MG63 (cell line): ENCODE measurements around the gene KIAA1755. TPM values are rescaled to one million over a fixed set of nuclear protein-coding genes. Genes with fewer than 3 reads are reported as not detected.

ENCODE experiments used
- DNase-seq: peaks from one replicate; pipeline ENCODE4 v3.0.0-alpha.2; 2020
- H3K27me3 ChIP-seq: fragments of 250-450 bp; sonication (Bioruptor Pico); 2 replicates; pipeline ENCODE4 v1.5.1; 2020; ENCODE audit warnings: mild to moderate bottlenecking, moderate library complexity
- H3K36me3 ChIP-seq: fragments of 250-450 bp; sonication (Bioruptor Pico); 2 replicates; pipeline ENCODE4 v1.5.1; 2020; ENCODE audit warnings: mild to moderate bottlenecking, moderate library complexity
- H3K4me3 ChIP-seq: fragments of 250-450 bp; sonication (Bioruptor Pico); 2 replicates; pipeline ENCODE4 v1.5.1; 2020; ENCODE audit warnings: mild to moderate bottlenecking, moderate library complexity
- H3K9me3 ChIP-seq: fragments of 250-450 bp; sonication (Bioruptor Pico); 2 replicates; pipeline ENCODE4 v1.5.1; 2020; ENCODE audit warnings: mild to moderate bottlenecking, moderate library complexity
- total RNA-seq: library from RNA; depleted of rRNA; stranded (reverse); fragments of >200 nt; shearing (Covaris generic); gene quantifications from 2 replicates; pipeline ENCODE4 v1.2.3, GENCODE V29; 2014; ENCODE audit warnings: low replicate concordance

The KIAA1755 gene
- total RNA-seq, 1 experiment from 2014 or later, result 1.5 TPM

DNA sequence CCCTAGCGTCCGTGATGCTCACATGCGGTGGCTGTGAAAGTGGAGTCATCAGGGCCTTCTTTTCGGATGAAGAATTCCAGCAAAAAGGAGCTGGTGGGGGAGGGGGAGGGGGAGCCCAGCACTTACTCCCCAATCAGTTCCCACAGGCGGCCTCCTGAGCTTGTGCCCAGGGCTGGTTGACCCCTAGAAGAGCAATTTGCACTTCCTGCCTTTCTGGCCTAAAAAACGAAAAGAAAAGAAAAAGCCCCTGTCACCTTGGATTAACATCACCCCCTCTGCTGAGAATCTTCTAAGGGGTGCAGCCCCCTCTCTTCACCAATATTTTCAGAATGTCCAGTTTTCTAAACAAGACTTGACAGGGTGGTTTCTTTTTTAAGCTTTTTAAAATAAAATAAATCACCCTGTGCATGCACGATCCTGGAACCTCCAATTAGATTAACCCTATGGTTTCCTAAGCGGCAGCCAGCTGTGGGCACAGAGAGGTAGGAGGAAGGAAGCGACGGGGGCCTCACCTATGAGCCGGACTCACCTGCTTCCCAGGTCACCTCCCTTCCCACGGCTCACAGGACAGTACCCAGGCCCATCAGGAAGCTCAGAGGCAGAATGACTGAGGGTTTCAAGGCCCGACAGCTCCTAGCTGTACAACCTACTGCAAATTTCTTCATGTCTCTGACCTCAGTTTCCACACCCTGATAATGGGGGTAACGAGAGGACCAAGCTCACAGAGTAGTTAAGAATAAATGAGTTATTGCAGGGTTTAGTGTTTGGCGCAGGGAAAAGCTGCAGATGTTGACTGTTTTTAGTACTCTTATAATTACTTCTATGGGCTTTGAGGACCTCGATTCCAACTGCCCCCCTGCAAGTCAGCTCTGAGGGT, 85.0 kb downstream of the KIAA1755 start:
- no peaks in the 10 kb centered on the region for H3K36me3 ChIP-seq
- no peaks in the 10 kb centered on the region for H3K9me3 ChIP-seq
- H3K4me3 ChIP-seq, result no peak overlapping the region
- DNase-seq, result no peak
- H3K27me3 ChIP-seq, result no peaks in the 10 kb centered on the region

DNA sequence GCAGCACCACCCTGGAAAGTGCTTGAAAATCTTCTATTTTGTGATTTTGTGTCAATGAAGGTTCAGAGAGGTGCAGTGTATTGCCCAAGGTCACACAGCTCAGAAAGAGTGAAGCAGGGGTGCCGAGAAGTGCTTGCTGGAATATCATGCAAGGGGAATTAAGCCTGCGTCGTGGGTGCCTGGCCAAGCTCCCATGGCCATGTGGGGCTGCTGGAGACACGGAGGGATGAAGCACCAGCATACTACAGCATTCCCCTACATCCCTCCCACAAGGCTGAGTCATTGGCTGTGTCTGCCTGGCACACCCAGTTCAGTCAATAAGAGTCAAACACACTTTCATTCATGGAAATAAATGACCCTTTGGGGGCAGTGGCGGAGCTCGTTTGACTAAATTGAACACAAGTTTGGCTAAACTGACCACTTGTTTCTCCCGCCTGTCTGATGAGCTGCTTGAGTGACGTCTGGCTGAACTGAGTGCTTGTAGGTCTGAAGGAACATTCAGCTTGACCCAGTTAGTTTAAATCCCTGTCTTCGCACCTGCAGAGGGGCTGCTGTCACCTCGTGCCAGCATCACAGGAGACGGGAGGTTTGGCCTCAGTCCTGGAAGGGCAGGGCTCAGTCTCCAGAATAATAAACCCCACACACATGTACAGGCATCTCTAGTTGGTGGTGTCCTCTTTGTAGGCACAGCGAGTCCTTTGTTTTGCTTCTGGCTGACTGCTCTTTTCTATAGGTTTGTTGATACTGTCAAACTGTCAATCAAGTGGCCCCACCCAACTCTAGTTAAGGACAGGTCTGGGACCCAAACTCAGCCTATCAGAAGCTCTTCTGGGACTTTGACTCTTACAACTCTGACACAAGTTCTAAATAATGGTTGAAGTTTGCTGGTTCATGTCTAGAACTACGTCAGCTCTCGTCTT, 87.0 kb downstream of the KIAA1755 start:
- Histone ChIP-seq H3K4me3 (no peak overlapping the region), H3K9me3 (no peaks in the 10 kb centered on the region), H3K27me3 (no peaks in the 10 kb centered on the region), H3K36me3 (no peaks in the 10 kb centered on the region)
- DNase-seq, result peak; percentile 98

DNA sequence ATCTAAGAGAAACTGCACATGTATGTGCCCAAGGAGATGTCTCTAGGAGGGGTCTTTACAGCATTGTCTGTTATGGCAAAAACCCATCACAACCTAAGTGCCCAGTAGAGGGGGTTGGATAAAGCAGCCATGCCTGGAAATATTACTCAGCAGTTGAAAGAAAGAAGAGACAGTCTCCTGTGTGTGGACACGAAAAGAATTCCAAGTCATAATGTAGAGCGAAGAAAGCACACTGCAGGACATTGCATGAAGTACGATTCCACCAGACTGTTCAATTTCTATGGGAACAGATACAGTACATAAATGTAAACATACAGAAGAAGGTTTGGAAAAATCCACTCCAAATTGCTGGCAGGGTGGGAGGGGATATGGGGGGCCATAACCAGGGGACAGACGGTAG, 88.1 kb downstream of the KIAA1755 start:
- no peaks in the 10 kb centered on the region for H3K9me3 ChIP-seq
- DNase-seq, result no peak
- H3K4me3 ChIP-seq, result no peak overlapping the region
- H3K27me3 ChIP-seq, result no peaks in the 10 kb centered on the region
- H3K36me3 ChIP-seq, result no peaks in the 10 kb centered on the region

DNA sequence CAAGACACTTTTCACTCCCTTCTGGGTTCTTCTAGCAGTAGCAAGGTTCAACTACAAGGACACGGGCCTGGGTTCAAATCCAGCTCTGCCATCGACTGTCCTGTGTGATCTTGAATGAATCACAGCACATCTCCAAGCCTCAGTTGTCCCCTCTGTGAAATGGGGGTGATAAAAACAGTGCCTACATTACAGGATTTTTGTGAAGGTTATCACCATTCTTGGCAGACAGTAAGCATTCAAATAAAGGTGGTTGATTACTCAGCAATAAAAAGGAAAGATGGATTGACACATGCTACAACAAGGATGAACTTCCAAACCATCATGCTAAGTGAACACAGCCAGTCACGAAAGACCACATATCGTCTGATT, 88.9 kb downstream of the KIAA1755 start:
- no peak for DNase-seq
- no peaks in the 10 kb centered on the region for H3K27me3 ChIP-seq
- no peaks in the 10 kb centered on the region for H3K36me3 ChIP-seq
- no peaks in the 10 kb centered on the region for H3K9me3 ChIP-seq
- no peak overlapping the region for H3K4me3 ChIP-seq

DNA sequence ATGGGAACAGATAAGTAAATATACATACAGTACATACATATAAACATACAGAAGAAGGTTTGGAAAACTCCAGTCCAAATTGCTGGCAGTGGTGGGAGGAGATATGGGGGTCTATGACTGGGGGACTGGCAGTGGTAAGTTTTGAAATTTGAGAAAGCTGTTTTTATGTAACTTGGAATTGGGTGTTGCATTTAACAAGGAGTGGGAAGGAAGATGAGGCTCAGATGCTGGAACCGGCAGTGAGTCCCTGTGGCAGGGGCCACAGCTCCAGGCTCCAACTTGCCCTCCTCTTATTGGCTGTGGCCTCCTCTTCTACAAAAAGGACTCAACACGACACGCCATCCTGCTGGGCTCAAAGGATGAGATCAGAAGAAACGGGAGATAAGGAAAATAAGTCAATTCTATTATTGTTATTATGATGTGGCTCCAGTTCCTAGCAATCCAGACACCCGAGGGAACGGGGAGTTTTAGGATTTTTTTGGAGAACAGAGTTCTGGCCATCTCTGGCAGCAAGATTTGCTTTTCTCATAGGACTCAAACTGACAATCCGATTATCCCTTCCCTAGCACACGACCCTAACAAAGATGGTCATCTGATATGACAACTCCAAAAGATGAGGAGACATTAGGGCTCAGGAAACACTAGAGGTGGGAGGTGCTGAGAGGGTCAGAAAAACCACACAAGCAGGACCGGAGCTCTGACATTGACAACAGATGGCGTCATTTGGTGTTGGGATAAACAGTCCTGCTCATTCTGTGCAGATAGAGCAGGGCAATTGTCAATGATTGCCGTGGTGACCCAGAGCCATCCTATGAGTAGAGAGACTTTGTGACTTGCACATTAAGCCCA, 89.5 kb downstream of the KIAA1755 start:
- peak; percentile 55 for DNase-seq
- no peaks in the 10 kb centered on the region for H3K36me3 ChIP-seq
- H3K27me3 ChIP-seq, result no peaks in the 10 kb centered on the region
- H3K9me3 ChIP-seq, result no peaks in the 10 kb centered on the region
- no peak overlapping the region for H3K4me3 ChIP-seq

DNA sequence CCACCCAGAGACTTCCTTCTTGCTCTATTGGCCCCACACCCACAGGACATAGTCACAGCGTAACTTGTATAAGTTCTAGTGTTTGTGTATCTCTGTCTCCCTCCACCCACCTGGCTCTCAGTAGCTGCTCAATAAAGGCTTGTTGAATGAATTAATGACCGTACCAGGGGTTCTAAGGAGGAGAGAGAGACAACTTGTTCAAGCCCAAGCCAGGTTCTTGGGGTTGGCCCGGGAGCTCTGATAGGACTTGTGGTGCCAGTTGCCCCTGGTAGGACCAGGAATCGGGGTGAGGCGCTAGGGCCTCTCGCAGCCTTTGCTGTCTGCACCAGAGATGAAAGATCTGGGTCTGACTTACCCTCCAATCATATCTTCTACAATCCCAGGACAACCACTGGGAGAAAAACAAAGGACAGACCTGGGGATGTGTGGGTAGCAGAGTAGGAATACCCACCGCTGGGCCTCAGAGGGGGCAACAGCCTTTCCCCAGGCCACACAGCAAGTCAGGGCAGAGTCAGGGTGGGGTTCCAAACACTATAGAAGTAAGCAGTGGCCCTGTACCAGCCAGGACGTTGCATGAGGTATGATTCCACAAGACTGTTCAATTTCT, 90.2 kb downstream of the KIAA1755 start:
- Histone ChIP-seq H3K27me3 (no peaks in the 10 kb centered on the region), H3K9me3 (no peaks in the 10 kb centered on the region), H3K4me3 (no peak overlapping the region), H3K36me3 (no peaks in the 10 kb centered on the region)
- no peak for DNase-seq

DNA sequence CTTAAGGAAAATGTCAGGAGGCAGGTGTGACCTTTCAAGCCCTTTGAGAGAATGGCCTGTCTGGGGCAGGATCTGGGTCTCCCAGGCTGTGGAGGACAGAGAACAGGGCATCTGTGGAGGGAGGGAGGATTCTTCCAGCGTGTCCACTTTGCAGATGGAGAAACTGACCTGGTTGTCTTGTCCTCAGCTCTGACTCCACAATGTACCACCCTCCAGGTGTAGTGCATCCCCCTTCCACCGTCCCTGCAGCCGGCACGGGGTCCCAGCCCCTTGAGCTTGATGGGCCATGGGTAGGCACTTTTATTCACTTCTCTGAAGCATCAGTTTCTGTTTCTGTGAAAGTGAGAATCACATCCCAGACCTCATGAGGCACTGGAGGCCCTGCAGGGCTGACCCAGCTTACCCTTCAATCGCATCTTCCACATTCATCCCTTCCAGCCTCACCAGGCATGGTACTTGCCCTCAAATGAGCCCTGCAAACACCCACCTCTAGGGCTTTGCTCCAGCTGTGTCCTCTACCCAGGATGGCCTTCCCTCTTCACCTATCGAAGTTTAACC, 90.8 kb downstream of the KIAA1755 start:
- H3K27me3 ChIP-seq, result no peaks in the 10 kb centered on the region

DNA sequence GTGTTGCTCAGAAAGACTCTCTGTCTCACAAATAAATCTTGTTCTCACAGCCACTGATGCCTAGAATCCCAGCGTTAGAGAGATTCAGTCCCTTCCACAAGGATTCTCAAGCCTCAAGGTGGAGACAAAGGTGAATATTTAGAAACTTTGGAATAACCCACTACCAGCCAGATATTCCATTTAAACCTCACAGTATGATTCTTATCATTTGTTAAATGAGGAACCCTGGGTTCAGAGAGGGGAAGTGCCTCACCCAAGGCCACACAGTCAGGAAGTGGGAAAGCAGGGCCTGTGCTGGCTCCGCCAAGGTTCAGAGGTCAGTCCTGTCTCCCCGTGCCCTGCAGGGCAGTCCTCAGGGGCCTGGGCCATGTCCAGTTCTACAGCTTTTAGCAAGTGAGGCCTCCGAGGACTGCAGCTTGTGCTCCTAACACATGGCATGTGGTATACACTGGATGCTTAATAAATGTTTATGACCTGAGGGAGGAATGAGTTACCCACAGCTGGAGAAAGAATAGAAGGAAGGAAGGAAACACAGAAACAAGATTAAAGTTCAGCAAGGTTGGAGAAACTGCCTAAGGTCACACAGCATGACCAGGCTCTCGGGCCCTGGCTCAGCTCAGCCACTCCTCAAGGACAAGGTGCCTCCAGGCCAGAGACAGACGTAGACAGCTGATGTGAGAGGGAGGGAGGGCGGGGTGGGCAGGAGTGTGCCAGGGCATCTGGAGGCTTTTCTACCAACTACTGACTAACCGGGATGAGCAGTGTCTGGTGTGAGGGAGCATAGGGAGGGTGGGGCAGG, 91.5 kb downstream of the KIAA1755 start:
- H3K4me3 ChIP-seq, result no peak overlapping the region
- DNase-seq, result peak; percentile 53

More for the DNA sequence above, 90.8 kb downstream of the KIAA1755 start:
- H3K9me3 ChIP-seq, result no peaks in the 10 kb centered on the region
- H3K4me3 ChIP-seq, result no peak overlapping the region
- no peaks in the 10 kb centered on the region for H3K36me3 ChIP-seq
- no peak for DNase-seq

DNA sequence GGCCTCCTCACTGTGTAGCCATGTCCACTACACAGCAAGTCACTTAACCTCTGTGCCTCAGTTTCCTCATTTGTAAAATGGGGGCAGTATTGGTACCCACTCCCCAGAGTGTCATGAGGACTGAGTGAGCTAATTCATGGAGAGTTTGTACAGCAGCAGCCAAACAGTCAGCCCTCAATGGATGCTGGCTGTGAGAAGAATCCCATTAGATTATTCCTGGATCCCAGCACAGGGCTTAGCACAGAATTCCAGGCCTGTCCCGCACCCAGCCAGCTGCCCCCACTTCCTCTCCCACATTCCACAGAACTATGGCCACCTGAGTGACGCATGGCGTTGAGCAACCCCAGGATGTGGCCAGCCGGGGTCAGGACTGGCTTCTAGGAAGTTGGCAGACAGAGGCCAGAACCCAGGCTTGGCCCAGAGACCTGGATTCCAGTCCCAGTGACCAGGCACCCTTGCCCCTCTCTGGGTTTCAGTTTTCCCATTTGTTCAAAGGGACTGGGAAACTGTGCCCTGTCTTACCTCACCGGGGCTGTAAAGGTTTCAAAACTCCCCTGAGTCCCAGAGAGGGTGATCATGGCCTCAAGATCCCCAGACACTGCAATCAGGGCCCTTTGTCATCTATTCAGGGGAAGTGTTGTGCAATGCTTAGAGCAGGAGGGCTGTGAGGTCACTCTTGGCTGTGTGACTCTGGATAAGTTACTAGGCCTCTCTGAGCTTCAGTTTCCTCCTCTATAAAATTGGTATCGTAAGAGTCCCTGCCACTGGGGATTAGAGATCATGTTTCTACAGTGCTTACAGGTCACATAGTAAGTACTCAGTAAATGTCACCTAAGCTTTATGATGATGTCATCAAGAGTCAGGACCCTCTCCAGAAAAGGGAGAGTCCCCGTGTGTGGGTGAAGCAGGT, 92.4 kb downstream of the KIAA1755 start:
- Histone ChIP-seq H3K27me3 (no peaks in the 10 kb centered on the region), H3K4me3 (no peak overlapping the region), H3K9me3 (no peaks in the 10 kb centered on the region), H3K36me3 (peaks cover 3% of the 10 kb centered on the region)
- DNase-seq, result peak; percentile 99

More for the DNA sequence above, 91.5 kb downstream of the KIAA1755 start:
- Histone ChIP-seq H3K36me3 (no peaks in the 10 kb centered on the region; the same call in 1 of the 2 replicates), H3K9me3 (no peaks in the 10 kb centered on the region), H3K27me3 (no peaks in the 10 kb centered on the region)

DNA sequence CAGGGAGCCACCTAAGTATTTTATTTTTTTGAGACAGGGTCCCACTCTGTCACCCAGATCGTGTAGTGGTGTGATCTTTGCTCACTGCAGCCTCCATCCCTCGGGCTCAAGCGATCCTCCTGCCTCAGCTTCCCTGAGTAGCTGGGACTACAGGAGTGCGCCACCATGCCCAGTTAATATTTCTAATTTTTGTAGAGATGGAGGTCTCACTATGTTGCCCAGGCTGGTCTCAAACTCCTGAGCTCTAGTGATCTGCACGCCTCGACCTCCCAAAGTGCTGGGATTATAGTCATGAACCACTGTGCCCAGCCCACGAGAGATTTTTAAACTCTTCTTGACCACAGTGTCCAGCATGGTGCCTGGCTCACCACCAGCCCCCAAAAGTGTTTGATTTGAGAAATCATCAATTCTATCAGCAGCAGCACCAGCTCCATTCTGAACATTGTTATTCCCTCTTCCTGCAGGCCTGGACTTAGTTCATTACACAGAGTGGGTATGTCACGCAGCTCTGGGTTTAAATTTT, 93.1 kb downstream of the KIAA1755 start:
- Histone ChIP-seq H3K36me3 (peaks cover 9% of the 10 kb centered on the region), H3K9me3 (no peaks in the 10 kb centered on the region), H3K4me3 (no peak overlapping the region), H3K27me3 (no peaks in the 10 kb centered on the region)
- no peak for DNase-seq

DNA sequence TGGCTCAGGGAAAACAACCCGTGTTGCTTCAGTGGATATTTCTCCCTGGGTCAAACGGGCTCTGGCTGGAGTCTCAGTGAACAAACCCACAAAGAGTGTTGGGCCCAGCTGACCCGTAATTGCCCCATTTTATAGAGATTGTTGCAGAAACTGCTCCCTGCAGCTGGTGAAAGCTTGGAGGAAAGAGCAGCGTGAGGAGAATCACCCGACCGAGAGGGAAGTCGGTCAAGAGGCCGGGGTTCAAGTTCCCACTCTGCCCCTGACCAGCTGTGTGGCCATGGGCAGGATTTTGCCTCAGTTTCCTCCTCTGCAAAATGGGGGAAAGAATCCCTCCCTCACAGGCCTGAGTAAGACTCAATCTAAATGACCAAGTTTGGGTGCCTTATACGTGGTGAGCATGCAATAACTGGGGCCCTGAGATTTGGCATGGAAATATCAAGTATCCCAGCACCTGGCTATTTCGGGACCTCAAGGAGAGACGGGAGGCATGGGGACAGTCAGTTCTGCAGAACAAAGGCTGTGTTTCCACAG, 93.8 kb downstream of the KIAA1755 start:
- H3K4me3 ChIP-seq, result no peak overlapping the region
- no peak for DNase-seq
- H3K27me3 ChIP-seq, result no peaks in the 10 kb centered on the region
- H3K9me3 ChIP-seq, result no peaks in the 10 kb centered on the region
- H3K36me3 ChIP-seq, result peaks cover 15% of the 10 kb centered on the region

DNA sequence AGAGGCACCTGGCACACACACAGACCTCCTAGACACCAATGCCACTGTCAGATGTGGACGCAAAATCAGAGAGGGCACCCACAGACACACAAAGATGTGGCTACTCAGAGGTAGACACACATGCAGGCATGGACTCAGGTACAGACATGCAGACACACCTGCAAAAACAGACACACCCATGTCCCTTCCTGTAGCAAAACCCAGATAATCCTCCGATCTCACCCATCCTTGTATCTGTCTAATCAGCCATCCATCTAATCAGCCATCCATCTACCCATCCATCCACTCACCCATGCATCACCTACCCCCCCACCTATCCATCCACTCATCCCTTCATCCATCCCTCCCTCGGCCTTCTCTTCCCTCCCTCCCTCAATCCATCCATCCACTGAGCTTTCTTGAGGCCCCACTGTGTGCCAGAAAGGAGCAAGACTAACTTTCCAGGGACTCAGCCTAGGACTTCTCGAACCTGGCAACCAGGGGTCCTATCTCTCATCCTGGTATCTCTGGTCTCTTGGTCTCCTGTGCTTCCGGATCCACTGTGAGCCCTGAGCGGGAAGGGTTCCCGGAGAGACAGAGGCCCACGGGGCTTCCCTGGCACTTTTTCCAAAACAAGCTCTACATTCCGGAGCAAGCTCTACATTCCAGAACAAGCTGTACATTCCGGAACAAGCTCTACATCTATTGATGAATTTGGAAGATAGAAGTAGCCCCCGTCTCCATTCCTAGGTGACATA, 94.4 kb downstream of the KIAA1755 start:
- peaks cover 17% of the 10 kb centered on the region for H3K36me3 ChIP-seq
- H3K9me3 ChIP-seq, result no peaks in the 10 kb centered on the region
- DNase-seq, result no peak
- H3K4me3 ChIP-seq, result no peak overlapping the region
- H3K27me3 ChIP-seq, result no peaks in the 10 kb centered on the region
